ENCODE results near the gene OR4D11. TPM values are rescaled to one million over a fixed set of nuclear protein-coding genes. Genes with fewer than 3 reads are reported as not detected.

The OR4D11 gene
- total RNA-seq, 1 experiment from 2014 or later: not detected

GRCh38 chr11:59552844-59553243, 49.5 kb downstream of the OR4D11 start (continued):
- TF ChIP-seq ELF1 (IDR thresholded peaks at IDR 0.05; ENCODE audit: borderline replicate concordance, low read depth): no peak
- TF ChIP-seq SRF (IDR thresholded peaks at IDR 0.05; ENCODE audit: low read depth): no peak
- TF ChIP-seq ZFX (IDR thresholded peaks at IDR 0.05): no peak
- no peak for TF ChIP-seq EGR1 (IDR thresholded peaks at IDR 0.05; ENCODE audit: low read depth)

GRCh38 chr11:59553323-59553722, 49.9 kb downstream of the OR4D11 start:
- intact Hi-C loops (cut with micrococcal nuclease): loop anchor here (5.0 to 10.0 kb wide), 2 partner anchors 204 to 1889 kb away; partner anchors contain the start of genes STX3 and ZDHHC5
- TF ChIP-seq REST (IDR thresholded peaks at IDR 0.05; ENCODE audit: low read depth) (no peak), EZH2phosphoT487 (IDR thresholded peaks at IDR 0.05; ENCODE audit: borderline replicate concordance) (no peak), CTCF (IDR thresholded peaks at IDR 0.05 in 2 of 3, conservative IDR thresholded peaks at IDR 0.05 in 1 of 3; ENCODE audit: borderline replicate concordance in 1 of 3, insufficient read depth in 1 of 3, low read depth in 2 of 3, low read length in 2 of 3) (no peak), ZNF274 (IDR thresholded peaks at IDR 0.05; ENCODE audit: low read depth, low read length) (no peak), SRF (IDR thresholded peaks at IDR 0.05; ENCODE audit: low read depth) (no peak), FOSL1 (IDR thresholded peaks at IDR 0.05; ENCODE audit: low read depth) (no peak), ATF3 (IDR thresholded peaks at IDR 0.05) (no peak), CBX3 (IDR thresholded peaks at IDR 0.05; ENCODE audit: low read depth) (no peak), POLR2A (IDR thresholded peaks at IDR 0.05; ENCODE audit: borderline replicate concordance, extremely low read depth, insufficient read depth, insufficient read length) (no peak), MAX (IDR thresholded peaks at IDR 0.05) (no peak), SP1 (IDR thresholded peaks at IDR 0.05; ENCODE audit: low read depth) (no peak), CEBPB (IDR thresholded peaks at IDR 0.05; ENCODE audit: low read depth) (no peak), SIN3A (IDR thresholded peaks at IDR 0.05; ENCODE audit: low read depth) (no peak)
- H3K9ac ChIP-seq (ENCODE audit: low read length): no peak overlapping the region
- no TSS peak for BruUV-seq (replicated peaks)
- ATAC-seq: no peak
- no peak overlapping the region for H3K4me2 ChIP-seq (ENCODE audit: low read length)
- H4K20me1 ChIP-seq (ENCODE audit: insufficient read depth): no peaks in the 10 kb centered on the region
- POLR2A ChIA-PET: no interaction called here
- H2AFZ ChIP-seq (ENCODE audit: low read depth, low read length, poor library complexity, severe bottlenecking): no peak overlapping the region
- peaks cover 38 to 62% of the 10 kb centered on the region in 2 experiments for H3K4me1 ChIP-seq (ENCODE audit: control insufficient read depth in 1 of 2, insufficient read depth in 2 of 2, low read length in 2 of 2)
- no peak overlapping the region for H3K27ac ChIP-seq (ENCODE audit: low read depth, low read length)
- H3K4me3 ChIP-seq (replicated peaks in 1 of 2; ENCODE audit: low read depth in 1 of 2, low read length in 2 of 2): no peak overlapping the region
- CTCF ChIA-PET: no interaction called here
- no peaks in the 10 kb centered on the region for H3K9me2 ChIP-seq (ENCODE audit: insufficient read depth)
- no peak for DNase-seq (ENCODE audit: low read depth, low spot score)
- RAD21 ChIA-PET (ENCODE audit: low non-redundant PET in 1 of 2, low total read pairs in 2 of 2, uncharacterized antibody in 2 of 2, unreplicated experiment in 2 of 2): no interaction called here
- no peaks in the 10 kb centered on the region for H3K79me2 ChIP-seq (ENCODE audit: insufficient read depth, low read length)
- no peaks in the 10 kb centered on the region for H3K27me3 ChIP-seq (ENCODE audit: insufficient read depth, low read length)
- no peaks in the 10 kb centered on the region for H3K9me3 ChIP-seq (ENCODE audit: control insufficient read depth in 1 of 2, insufficient read depth in 1 of 2, low read depth in 1 of 2, low read length in 2 of 2)
- no peaks in the 10 kb centered on the region for H3K36me3 ChIP-seq (ENCODE audit: control insufficient read depth in 1 of 2, insufficient read depth in 2 of 2, low read length in 2 of 2)
